ENCODE measurements around the gene CEP192. TPM values are rescaled to one million over a fixed set of nuclear protein-coding genes. Genes with fewer than 3 reads are reported as not detected.

CEP192 gene
- total RNA-seq, 1 experiment from 2014 or later = 24.3 TPM

DNA sequence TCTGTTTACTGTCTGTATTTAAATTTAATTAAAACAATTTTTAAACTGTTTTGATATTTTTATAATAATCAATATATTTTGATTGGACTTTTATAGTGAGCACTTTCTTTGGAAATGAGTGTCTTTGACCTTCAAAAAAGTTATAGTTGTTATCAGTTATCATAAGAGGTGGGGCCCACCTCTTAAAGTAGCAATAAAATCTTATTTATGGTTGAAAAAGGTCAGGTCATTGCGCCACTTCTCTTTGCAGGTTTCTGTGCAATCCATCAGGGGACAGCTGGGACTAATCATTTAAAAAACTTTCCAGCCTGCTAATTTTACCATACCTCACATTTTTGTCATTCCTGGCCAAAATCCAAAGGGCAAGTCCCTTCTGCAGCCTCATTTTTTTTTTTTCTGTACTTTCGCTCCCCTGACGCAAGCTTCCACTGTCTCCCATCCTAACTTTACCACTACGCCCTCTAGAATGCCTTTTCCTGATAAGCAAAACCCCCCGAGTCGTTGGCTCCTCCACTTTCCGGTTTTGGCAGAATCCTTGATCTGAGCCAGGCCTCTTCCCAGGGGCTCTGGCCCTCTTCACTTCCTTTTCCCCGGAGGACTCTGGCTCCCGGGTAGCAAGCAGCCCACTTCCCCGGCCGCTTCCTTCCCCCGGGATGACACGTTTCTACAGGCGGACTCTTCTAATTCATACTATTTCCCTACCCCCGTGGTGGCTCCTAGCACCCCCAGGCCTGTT, 44.4 kb upstream of the CEP192 start:
- ATAC-seq = peak; percentile 3
- peak; percentile 38 for DNase-seq (ENCODE audit: low read depth, low spot score)
- H3K4me2 ChIP-seq (ENCODE audit: low read length) = peak overlapping the region; percentile 84

More for the DNA sequence above, 44.4 kb upstream of the CEP192 start:
- Histone ChIP-seq H3K9ac (ENCODE audit: low read length) (peak overlapping the region; percentile 79), H3K36me3 (ENCODE audit: control insufficient read depth in 1 of 2, insufficient read depth in 2 of 2, low read length in 2 of 2) (peaks cover 3% of the 10 kb centered on the region in 2 experiments; a peak in 1 of 4 replicates), H3K79me2 (ENCODE audit: insufficient read depth, low read length) (peaks cover 42% of the 10 kb centered on the region), H2AFZ (ENCODE audit: low read depth, low read length, poor library complexity, severe bottlenecking) (no peak overlapping the region), H3K27me3 (ENCODE audit: insufficient read depth, low read length) (no peaks in the 10 kb centered on the region), H3K9me2 (ENCODE audit: insufficient read depth) (no peaks in the 10 kb centered on the region), H3K9me3 (ENCODE audit: control insufficient read depth in 1 of 2, insufficient read depth in 1 of 2, low read depth in 1 of 2, low read length in 2 of 2) (no peaks in the 10 kb centered on the region), H3K4me1 (ENCODE audit: control insufficient read depth in 1 of 2, insufficient read depth in 2 of 2, low read length in 2 of 2) (peaks cover 11 to 23% of the 10 kb centered on the region in 2 experiments; a peak in 3 of 4 replicates), H3K27ac (ENCODE audit: low read depth, low read length) (peak overlapping the region; percentile 92), H4K20me1 (ENCODE audit: insufficient read depth) (no peaks in the 10 kb centered on the region), H3K4me3 (replicated peaks in 1 of 2; ENCODE audit: low read depth in 1 of 2, low read length in 2 of 2) (peak overlapping the region; percentile 66 to 86)
- intact Hi-C loops (cut with micrococcal nuclease) = loop anchor here (2.0 to 10.0 kb wide), 3 partner anchors 539 to 688 kb away; partner anchors contain the start of genes AFG3L2 and PRELID3A
- ChIA-PET RAD21 (ENCODE audit: low non-redundant PET in 1 of 2, low total read pairs in 2 of 2, uncharacterized antibody in 2 of 2, unreplicated experiment in 2 of 2) (no interaction called here), CTCF (no interaction called here), POLR2A (interaction anchor here (0.7 kb wide), 1 partner anchor 165 kb away, joined by 4 read pairs; no protein-coding TSS in a partner anchor)
- no TSS peak for BruUV-seq (replicated peaks)
- TF ChIP-seq, protein P1, sequence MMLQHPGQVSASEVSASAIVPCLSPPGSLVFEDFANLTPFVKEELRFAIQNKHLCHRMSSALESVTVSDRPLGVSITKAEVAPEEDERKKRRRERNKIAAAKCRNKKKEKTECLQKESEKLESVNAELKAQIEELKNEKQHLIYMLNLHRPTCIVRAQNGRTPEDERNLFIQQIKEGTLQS (IDR thresholded peaks at IDR 0.05) = no peak
- TF ChIP-seq RAD21 (IDR thresholded peaks at IDR 0.05; ENCODE audit: low read depth) = no peak
- no peak for TF ChIP-seq SIN3A (IDR thresholded peaks at IDR 0.05; ENCODE audit: low read depth)
- no peak for TF ChIP-seq ZNF274 (IDR thresholded peaks at IDR 0.05; ENCODE audit: low read depth, low read length)
- TF ChIP-seq, protein P2, sequence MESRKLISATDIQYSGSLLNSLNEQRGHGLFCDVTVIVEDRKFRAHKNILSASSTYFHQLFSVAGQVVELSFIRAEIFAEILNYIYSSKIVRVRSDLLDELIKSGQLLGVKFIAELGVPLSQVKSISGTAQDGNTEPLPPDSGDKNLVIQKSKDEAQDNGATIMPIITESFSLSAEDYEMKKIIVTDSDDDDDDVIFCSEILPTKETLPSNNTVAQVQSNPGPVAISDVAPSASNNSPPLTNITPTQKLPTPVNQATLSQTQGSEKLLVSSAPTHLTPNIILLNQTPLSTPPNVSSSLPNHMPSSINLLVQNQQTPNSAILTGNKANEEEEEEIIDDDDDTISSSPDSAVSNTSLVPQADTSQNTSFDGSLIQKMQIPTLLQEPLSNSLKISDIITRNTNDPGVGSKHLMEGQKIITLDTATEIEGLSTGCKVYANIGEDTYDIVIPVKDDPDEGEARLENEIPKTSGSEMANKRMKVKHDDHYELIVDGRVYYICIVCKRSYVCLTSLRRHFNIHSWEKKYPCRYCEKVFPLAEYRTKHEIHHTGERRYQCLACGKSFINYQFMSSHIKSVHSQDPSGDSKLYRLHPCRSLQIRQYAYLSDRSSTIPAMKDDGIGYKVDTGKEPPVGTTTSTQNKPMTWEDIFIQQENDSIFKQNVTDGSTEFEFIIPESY (IDR thresholded peaks at IDR 0.05; ENCODE audit: extremely low read depth, insufficient replicate concordance, low read length) = no peak
- no peak for TF ChIP-seq POLR2A (IDR thresholded peaks at IDR 0.05; ENCODE audit: borderline replicate concordance, extremely low read depth, insufficient read depth, insufficient read length)
- no peak for TF ChIP-seq SP1 (IDR thresholded peaks at IDR 0.05; ENCODE audit: low read depth)
- peak; percentile 4; the same call in 1 of the 2 replicates for TF ChIP-seq CBX3 (IDR thresholded peaks at IDR 0.05; ENCODE audit: low read depth)
- no peak for TF ChIP-seq EZH2phosphoT487 (IDR thresholded peaks at IDR 0.05; ENCODE audit: borderline replicate concordance)
- TF ChIP-seq YY1 (IDR thresholded peaks at IDR 0.05; ENCODE audit: extremely low read depth, insufficient replicate concordance, low read depth, low read length) = no peak
- TF ChIP-seq, protein P3, sequence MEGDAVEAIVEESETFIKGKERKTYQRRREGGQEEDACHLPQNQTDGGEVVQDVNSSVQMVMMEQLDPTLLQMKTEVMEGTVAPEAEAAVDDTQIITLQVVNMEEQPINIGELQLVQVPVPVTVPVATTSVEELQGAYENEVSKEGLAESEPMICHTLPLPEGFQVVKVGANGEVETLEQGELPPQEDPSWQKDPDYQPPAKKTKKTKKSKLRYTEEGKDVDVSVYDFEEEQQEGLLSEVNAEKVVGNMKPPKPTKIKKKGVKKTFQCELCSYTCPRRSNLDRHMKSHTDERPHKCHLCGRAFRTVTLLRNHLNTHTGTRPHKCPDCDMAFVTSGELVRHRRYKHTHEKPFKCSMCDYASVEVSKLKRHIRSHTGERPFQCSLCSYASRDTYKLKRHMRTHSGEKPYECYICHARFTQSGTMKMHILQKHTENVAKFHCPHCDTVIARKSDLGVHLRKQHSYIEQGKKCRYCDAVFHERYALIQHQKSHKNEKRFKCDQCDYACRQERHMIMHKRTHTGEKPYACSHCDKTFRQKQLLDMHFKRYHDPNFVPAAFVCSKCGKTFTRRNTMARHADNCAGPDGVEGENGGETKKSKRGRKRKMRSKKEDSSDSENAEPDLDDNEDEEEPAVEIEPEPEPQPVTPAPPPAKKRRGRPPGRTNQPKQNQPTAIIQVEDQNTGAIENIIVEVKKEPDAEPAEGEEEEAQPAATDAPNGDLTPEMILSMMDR (IDR thresholded peaks at IDR 0.05 in 2 of 3, conservative IDR thresholded peaks at IDR 0.05 in 1 of 3; ENCODE audit: borderline replicate concordance in 1 of 3, insufficient read depth in 1 of 3, low read depth in 2 of 3, low read length in 2 of 3) = 0 out of 6 replicates have a peak, but pooled peaks of 1 of the 3 experiments have one; percentile 8
- TF ChIP-seq, protein P4, sequence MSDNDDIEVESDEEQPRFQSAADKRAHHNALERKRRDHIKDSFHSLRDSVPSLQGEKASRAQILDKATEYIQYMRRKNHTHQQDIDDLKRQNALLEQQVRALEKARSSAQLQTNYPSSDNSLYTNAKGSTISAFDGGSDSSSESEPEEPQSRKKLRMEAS (IDR thresholded peaks at IDR 0.05) = no peak
- TF ChIP-seq CEBPB (IDR thresholded peaks at IDR 0.05; ENCODE audit: low read depth) = peak; percentile 35; the same call in 1 of the 2 replicates
- TF ChIP-seq ZFX (IDR thresholded peaks at IDR 0.05) = peak; percentile 53
